ENCODE measurements around the gene ZNF500.

Gene ZNF500

DNA sequence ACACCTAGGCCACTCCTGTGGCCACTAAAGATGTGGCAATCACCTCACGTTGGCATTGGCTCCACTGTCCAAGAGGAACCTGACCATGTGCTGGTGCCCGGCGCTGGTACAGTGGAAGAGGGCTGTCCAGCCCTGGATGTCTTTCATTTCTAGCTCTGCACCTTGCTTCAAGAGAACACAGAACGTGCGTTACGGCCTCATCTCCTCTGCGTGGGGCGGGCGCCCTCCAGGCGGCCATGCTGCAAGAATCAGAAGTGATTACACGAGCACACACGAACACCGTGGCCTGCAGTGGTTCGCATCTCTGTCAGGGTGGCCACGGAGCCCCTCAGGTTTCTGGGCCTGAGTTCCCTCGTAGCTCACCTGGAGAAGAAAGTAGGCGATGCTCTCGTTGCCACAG is 40.3 kb downstream of the ZNF500 start:
- H3K4me3 ChIP-seq (ENCODE audit: low read depth, low read length): no peak overlapping the region
- DNase-seq (ENCODE audit: low read depth): no peak
- TF ChIP-seq, protein P1, sequence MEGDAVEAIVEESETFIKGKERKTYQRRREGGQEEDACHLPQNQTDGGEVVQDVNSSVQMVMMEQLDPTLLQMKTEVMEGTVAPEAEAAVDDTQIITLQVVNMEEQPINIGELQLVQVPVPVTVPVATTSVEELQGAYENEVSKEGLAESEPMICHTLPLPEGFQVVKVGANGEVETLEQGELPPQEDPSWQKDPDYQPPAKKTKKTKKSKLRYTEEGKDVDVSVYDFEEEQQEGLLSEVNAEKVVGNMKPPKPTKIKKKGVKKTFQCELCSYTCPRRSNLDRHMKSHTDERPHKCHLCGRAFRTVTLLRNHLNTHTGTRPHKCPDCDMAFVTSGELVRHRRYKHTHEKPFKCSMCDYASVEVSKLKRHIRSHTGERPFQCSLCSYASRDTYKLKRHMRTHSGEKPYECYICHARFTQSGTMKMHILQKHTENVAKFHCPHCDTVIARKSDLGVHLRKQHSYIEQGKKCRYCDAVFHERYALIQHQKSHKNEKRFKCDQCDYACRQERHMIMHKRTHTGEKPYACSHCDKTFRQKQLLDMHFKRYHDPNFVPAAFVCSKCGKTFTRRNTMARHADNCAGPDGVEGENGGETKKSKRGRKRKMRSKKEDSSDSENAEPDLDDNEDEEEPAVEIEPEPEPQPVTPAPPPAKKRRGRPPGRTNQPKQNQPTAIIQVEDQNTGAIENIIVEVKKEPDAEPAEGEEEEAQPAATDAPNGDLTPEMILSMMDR (IDR thresholded peaks at IDR 0.05; ENCODE audit: insufficient read depth, low read depth, low read length, missing control alignments): no peak

DNA sequence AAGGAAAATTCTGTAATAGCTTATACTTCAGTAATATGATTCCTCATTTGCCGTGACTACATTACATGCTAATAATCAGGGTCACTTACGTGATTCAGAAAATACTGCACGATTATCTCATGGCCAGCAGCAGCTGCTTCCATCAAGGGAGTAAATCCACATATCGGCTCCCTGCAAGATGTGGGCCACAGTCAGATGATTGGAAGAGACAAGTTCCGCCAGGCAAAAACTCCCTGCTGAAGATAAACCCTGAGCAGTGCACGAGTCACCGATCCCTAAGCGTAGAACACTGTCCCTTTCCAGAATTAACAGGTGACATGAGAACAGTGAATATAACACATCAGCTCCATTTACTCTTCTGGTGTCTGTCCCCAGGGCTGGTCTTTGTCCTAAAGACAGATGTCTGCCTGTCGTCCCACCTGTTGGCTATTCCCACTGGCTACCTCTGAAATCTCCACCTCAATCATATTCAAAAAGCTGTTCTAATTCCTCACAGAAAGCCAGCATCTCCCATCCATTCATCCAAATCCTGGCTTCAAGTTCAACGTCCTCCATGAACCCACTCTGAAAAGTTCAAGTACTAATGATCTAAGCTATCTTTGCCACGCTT is 42.2 kb downstream of the ZNF500 start:
- no peak overlapping the region for H3K4me3 ChIP-seq (ENCODE audit: low read depth, low read length)
- DNase-seq (ENCODE audit: low read depth): no peak
- TF ChIP-seq, protein P1 (IDR thresholded peaks at IDR 0.05; ENCODE audit: insufficient read depth, low read depth, low read length, missing control alignments): no peak

DNA sequence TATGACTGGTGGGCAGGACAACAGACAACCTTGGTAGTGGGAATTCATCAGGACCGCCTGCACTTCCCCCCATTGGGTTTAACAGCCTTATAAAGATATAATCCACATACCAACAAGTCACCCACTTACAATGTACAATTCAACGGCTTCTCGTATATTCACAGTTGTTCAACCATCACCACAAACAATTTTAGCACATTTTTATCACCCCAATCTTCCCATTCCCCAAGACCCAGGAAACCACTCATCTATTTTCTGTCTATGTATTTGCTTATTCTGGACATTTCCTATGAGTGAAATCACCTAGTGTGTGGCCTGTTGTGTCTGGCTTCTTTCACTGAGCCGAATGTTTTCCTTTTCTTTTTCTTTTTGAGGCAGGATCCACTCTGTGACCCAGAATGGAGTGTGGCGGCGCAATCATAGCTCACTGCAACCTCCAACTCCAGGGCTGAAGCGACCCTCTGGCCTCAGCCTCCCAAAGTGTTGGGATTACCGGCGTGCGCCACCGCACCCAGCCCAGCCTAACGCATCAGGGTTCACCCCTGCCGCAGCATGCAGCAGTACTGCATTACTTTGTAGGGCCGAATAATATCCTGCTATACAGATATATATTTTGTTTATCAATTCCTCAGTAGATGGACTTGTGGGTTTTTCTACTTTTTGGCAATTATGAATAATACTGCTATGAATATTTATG is 43.7 kb downstream of the ZNF500 start:
- TF ChIP-seq, protein P1 (IDR thresholded peaks at IDR 0.05; ENCODE audit: insufficient read depth, low read depth, low read length, missing control alignments): no peak
- H3K4me3 ChIP-seq (ENCODE audit: low read depth, low read length): no peak overlapping the region
- no peak for DNase-seq (ENCODE audit: low read depth)

DNA sequence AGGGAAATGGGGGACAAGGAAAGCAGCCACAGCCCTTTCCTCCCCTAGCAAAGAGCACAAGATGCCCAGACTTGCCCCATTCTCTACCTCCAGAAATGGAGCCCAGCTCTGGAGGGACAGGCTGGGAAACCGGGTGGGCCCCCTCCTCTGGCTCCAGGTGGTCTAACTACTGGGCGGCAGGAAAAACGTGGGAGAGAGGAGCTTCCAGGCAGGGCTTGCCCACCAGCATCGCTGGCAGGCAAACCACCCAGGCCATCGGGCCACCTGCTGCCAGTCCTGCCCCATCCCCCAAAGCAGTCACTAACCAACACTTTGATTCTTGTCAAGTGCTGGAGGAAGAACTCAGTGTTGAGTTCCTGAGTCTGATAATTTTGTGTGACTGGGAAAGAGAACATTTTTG is 48.5 kb downstream of the ZNF500 start:
- no peak for DNase-seq (ENCODE audit: low read depth)
- TF ChIP-seq, protein P1 (IDR thresholded peaks at IDR 0.05; ENCODE audit: insufficient read depth, low read depth, low read length, missing control alignments): no peak
- H3K4me3 ChIP-seq (ENCODE audit: low read depth, low read length): no peak overlapping the region

DNA sequence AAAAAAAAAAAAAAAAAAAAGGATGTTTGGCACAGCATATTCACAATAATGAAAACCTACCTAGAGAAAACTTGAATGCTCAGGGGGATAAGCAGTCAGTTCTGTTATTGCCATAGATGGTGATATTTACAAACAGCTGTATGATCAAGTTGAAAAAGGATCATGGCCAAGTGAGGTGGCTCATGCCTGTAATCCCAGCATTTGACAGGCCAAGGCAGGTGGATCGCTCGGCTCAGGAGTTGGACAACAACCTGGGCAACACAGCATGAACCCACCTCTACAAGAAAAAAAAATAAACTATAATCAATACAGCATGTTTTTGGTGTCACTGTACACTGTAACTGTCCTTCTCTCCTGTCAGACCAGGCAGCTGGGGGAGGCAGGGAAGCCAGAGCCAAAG is 52.0 kb downstream of the ZNF500 start:
- TF ChIP-seq, protein P1 (IDR thresholded peaks at IDR 0.05; ENCODE audit: insufficient read depth, low read depth, low read length, missing control alignments): no peak
- DNase-seq (ENCODE audit: low read depth): no peak
- H3K4me3 ChIP-seq (ENCODE audit: low read depth, low read length): no peak overlapping the region

DNA sequence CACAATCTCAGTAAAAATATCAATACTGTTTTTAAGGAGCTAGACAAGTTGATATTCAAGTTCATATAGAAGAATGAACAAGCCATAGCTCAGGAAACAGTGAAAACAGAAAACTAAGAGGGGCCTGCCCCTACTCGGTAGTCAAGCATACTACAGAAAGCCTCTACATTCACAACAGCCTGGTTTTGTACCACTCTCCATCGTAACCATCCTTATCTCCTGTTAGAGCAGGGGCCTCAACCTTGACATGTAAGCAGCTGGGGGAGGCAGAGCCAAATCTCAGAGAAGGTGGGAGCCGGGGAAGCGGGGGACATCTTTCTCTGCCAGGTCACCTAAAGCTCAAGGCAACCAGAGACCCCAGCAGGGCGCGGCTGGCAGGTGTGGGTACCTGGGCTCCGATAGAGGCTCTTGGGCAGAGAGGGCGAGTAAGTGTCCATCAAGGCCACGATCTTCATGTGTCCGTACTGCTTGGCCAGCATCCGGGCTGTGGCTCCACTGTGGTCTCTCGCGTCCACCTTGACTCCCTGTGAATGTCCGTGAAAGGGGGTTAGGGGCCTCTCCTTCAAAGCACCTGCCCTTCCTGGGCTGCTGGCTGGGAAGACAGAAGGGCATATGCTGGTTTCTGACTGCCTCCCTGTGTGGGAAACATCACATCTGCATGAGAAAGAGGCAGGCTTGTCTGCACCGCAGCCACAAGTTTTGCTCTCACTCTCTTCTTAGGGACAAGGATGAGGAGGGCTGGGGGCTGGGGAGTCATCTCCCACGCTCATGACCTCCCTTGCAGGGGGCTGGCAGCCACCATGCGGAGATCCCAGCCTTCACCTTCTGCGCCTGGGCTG is 53.1 kb downstream of the ZNF500 start:
- TF ChIP-seq, protein P1 (IDR thresholded peaks at IDR 0.05; ENCODE audit: insufficient read depth, low read depth, low read length, missing control alignments): no peak
- no peak overlapping the region for H3K4me3 ChIP-seq (ENCODE audit: low read depth, low read length)
- no peak for DNase-seq (ENCODE audit: low read depth)

All from GM12865 (cell line).